HuH-7 (cell line): Measurements from ENCODE around the gene ATP1A1.

Experiments
- DNase-seq: peaks from one replicate; pipeline ENCODE4 v3.0.0; 2011; ENCODE audit warnings: low spot score

Gene ATP1A1

DNA sequence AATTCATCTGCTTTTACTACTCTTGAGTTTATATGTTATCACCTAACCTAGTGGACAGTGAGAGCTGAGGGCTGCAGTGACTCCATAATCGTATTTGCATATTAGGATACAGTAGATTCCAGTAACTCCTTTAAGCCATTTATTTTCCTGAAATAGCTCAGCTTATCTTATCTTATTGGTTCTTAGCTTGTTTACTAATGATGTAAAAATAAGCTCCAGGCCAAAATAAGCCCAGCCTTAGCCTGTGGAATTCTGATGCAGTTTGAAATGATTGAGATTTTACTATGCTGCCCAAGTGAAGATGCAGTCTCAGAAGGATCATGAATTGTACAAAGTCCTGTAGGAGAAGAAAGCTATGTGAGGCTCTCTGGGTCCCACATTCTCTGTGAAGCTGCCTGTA is 18.1 kb downstream of the ATP1A1 start:
- no peak for DNase-seq

GRCh38 chr1:116392717-116393404 is 19.8 kb downstream of the ATP1A1 start:
- DNase-seq, result no peak

- no peak for DNase-seq
Observed at GRCh38 chr1:116393792-116394191, 20.7 kb downstream of the ATP1A1 start.

GRCh38 chr1:116394270-116394669 is 21.2 kb downstream of the ATP1A1 start:
- no peak for DNase-seq

- no peak for DNase-seq
Observed at GRCh38 chr1:116396769-116397168, 23.7 kb downstream of the ATP1A1 start.

GRCh38 chr1:116397728-116398127 is 24.7 kb downstream of the ATP1A1 start:
- DNase-seq, result no peak

GRCh38 chr1:116400780-116401179 is 27.7 kb downstream of the ATP1A1 start:
- no peak for DNase-seq

- DNase-seq, result no peak
Observed at GRCh38 chr1:116401646-116402176, 28.7 kb downstream of the ATP1A1 start.

DNA sequence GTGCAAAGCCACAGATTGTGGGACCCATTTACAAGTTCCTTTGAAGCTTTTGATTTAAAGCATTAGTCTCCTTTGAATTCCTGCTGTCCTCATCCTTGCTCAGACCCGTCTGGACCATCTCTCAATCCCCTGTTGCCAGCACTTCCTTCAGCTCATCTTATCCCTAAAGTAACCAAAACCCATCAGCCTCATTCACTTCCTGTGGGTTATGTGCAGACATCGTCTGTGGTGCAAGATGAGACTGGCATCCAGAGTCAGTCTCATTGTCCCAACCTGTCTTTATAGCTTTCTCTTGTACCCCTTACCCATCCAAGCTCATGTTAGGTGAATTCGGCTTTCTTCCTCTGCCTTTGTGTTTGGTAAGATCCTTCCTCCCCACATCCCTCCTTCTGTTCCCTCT is 29.3 kb downstream of the ATP1A1 start:
- DNase-seq, result no peak

GRCh38 chr1:116403496-116404136 is 30.6 kb downstream of the ATP1A1 start:
- DNase-seq, result no peak

DNA sequence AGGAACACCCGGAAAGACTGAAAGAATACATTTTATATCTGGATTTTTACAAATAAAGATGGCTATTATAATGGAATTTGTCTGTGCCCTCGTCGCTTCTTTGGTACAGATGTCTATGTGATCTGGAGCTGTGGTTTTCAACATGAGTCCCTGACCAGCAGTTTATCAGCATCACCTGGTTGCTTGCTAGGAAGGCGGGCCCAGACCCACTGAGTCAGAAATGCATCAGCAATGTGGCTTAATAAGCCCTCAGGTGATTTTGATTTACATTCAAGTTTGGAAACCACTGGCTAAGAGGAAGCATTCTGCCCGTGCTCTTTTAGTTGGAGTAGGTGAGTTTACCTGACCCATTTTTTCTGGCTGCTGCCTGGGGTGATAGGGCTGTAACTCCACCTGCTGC is 31.7 kb downstream of the ATP1A1 start:
- no peak for DNase-seq

GRCh38 chr1:116405241-116406135 is 32.4 kb downstream of the ATP1A1 start:
- DNase-seq, result no peak

DNA sequence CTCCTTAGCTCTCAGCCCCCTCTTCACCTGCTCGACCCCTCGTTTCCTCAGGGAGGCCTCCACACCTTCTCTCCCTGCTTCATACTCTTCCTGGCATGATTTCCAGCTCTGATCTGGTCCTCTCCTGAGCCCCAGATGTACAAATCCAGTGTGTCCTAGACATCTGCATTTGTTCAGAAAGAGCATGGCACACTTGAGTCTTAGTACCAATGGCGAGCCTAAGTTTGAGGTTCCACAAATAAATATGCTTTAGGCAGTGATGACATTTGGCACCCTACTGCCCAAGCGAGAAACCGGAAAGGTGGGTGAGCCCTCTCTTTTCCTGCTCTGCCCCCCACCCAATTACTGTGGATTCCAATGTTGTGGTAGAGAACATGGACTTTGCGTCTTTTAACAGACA is 34.0 kb downstream of the ATP1A1 start:
- no peak for DNase-seq

DNA sequence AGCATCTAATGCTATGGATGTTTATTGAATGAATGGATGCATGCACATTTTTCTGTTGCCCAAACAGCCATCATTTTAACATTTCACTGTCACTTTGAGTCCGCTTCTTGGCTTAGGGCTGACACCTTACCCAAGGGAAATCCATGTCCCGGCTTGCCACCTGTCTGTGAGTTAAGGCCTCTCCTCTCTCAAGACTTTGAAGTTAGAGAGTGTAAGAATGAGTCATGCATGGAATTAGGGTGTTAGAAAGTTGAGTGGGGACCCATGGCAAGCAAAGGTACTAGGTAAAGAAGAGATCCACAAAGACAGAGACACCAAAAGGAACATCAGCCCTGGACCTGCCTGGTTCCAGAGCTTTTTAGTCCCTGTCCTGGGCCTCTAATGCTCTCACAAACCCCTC is 35.1 kb downstream of the ATP1A1 start:
- no peak for DNase-seq

DNA sequence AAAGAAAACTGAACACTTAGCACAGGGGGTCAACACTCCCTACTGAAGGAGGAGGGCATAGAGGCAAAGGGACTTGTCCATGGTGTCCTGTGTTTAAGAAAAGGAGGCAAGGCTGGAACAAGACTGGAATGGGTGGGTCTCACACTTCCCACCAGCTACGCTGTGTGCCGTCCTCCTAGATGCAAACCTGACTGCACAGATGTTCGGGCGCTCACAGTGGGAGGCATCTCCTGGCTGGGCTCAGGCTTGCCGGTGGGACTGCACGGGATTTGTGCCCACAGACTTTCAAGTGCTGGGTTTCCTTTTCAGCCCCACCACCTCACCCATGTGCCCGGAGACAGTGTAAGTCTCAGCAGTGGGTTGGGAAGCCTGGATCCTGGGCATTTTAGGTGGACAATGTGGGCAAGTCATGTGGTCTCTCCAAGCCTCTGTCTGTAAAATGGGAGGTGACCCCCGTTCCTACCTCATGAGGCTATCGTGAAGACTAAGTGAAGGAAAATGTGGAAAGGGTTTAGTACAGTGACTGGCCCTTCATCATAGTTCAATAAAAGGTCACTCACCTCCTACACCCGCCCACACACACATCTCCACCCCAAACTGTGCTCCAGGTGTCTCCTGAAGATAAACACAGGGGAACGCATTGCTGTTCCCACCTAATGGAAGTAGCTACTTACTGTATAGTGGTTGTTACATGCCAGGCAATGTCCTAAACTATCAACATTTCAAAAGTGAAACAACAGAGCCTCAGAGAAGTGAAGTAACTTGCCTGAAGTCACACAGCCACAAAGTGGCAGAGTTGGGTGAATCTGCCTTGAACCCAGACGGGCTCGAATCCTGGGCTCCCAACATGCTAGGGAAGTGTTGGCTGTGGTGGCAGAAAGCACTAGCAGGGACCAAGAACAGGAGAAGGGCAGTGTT is 36.0 kb downstream of the ATP1A1 start:
- DNase-seq, result no peak

DNA sequence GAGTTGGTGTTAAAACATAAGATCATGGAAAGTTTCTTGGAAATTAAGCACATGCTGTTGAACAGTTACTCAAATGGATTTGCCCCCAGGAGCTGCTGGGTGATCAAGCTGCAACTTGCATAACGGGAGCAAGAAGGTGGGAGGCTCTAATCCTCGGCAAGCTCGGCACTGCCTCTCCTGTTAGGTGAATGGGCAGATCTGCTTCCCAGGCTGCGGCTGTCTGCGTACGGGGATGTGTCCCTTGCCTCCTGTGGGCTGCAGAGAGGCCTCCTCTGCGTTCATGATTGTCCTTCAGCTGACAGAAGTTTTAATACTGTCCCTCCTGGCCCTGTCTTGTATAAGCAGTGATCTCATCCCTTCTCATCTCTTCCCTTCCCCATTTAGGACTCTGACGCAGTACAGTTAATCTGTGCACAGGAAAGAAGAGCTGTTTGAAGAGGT is 36.7 kb downstream of the ATP1A1 start:
- no peak for DNase-seq

DNA sequence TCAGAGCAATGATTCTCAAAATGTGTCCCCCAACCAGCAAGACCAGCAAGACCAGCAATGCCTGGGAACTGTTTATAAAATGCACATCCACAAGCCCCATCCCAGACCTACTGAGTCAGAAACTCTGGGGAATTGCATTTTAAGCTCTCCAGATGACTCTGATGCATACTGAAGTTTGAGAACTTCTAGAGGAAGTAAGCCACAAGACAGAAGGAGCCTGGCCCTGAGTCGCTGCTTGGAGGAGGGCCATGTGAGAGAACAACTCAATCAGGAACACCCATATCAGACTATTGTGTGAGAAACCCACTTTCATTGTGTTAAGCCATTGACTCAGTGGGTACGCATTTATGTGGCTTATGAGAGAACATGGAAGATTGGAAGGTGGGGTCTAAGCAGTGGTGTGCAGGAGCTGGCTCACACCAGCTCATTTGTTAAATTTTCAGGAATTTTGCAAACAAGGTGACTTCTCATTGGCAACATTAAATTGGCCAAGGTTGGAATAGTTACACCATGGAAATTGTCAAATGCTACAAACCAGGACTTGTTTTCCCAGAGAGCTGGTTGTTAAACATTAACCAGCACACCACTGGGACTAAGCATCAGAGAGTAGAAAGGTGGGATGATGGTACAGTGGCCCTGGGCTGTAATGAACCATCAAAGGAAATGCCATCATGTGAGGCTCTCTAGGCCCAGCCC is 38.9 kb downstream of the ATP1A1 start:
- peak; percentile 45 for DNase-seq

DNA sequence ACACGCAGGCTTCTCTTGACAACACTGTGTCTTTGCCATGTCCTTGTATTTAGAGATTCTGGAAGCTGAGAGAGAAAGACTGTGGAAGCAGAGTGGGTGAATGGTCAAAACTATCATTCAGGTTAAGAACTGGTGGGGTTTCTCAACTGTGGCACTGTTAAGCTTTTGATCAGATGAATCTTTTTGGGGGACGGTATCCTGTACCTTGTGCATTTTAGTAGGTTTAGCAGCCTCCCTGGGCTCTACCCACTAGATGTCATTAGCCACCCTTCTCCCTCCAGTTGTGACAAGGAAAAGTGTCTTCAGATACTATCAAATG is 39.4 kb downstream of the ATP1A1 start:
- DNase-seq, result no peak

- DNase-seq, result no peak
Observed at GRCh38 chr1:116412898-116413297, 39.9 kb downstream of the ATP1A1 start.

GRCh38 chr1:116413414-116413813 is 40.4 kb downstream of the ATP1A1 start:
- no peak for DNase-seq

DNA sequence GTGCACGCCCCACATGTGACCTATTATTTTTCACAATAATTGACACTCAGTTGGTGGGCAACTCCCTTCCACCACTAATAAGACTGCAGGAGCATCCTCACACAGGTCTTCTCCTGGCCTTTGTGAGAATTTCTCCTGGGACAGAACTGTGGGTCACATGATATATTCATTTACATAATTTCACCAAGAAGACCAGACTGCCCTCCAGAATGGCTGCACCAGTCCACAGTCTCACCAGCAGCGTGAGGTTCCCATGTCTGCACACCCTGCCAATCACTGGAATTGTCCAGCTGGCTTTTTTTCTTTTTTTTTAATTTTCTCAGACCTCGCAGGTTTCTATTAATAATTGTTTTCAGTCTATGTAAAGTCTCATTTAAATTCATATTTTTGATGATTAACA is 41.3 kb downstream of the ATP1A1 start:
- no peak for DNase-seq
